Anterior cingulate cortex (tissue), 58 donors: ENCODE data around the gene FILIP1L.

Experiments used
- DNase-seq, 58 donors: peaks; one replicate each; lab custom pipeline; 2025; lab: John Stamatoyannopoulos, UW

Gene FILIP1L

DNA sequence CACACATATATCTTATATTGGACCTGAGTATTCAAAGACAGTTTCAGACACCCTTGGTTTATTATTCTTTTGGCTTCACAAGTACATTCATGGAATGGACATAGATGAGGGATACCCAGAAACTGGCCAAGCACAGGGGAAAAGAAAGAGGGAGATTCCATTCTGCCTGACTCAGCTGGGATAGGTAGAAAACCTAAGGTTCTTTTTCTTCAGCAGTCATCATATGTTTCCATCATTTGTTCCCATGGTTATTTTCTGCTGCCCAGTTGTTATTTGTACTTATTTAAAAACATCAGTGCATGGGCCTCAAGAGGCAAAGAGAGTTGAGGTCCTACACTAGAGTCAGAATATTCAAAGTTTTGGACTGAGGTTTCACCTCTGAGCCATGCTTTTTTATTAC, 91.8 kb downstream of the FILIP1L start:
- DNase-seq, result no peak

DNA sequence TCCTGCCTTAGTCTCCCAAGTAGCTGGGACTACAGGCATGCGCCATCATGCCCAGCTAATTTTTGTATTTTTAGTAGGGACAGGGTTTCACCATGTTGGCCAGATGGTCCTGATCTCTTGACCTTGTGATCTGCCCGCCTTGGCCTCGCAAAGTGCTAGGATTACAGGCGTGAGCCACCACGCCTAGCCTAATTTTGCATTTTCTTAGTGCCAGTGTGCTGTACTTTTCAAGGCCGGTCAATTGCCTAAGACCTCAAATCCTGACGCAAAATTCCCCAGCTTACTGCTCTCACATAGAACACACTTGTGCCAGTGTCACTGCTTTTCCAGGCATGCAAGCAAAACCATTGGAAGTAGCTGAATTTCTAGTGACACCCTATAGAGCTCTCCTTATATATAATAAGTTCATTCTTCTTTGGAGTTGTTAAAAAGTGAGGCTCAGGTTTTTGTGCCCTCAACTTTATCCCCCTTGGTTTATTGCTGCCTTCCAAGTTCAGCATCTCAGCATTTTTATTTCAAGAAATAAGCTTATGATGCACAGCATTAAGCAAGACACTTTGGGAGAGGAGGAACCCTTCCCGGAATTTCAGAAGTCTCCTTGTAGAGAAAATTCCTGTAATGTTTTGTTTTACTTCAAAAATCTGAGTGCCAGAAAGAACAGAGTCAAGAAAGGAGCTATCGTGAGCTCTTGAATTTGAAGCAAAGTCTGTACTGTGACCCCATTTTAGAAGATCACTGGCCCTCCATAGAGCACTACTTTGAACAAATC, 93.2 kb downstream of the FILIP1L start:
- no peak for DNase-seq

DNA sequence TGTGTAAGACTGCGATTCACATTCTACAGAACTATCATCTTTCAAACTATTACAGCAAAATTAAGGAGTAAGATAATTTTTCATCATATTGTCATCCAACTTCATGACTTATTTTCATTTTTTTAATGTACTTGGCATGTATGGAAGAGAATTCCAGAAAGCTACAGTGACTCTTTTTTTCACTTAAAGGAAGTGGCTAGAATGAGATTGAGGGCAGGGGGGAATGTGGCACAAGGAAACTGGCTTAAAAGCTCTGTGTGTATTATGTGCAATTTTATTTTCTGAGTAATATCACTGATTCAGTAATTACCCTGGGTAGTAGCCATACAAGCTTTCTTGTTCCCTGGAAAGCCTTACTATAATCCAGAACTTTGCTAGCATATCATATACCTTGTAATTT, 94.6 kb downstream of the FILIP1L start:
- no peak for DNase-seq

DNA sequence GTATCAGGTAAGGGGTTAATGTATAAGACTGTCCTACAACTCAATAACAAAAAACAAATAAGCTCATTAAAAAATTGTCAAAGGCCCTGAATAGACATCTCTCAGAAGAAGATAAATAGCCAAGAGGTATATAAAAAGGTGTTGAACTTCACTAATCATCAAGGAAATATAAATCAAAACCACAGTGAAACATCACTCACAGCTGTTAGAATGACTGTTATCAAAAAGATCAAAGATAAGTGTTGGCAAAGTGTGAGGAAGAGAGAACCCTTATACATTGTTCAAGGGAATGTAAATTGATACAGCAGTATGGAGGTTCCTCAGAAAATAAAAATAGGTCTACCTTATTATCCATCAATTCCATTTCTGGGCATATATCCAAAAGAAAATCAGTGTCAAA, 95.5 kb downstream of the FILIP1L start:
- DNase-seq, result no peak

DNA sequence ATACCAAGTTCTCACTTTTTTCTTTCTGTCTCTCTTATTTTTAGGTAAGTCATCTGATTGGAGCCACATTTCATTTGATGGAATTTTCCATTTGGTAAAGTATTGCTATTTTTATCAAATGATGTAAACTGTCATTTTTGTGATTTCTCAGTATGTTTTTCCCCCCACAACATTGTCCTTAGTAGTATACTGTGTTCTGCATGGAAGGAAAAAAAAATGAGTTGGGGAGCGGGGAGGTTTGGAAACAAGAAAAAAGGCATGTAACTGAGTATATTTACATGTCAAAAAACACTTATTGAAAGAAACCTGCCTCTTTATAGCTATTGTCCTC, 104.2 kb downstream of the FILIP1L start:
- no peak for DNase-seq

DNA sequence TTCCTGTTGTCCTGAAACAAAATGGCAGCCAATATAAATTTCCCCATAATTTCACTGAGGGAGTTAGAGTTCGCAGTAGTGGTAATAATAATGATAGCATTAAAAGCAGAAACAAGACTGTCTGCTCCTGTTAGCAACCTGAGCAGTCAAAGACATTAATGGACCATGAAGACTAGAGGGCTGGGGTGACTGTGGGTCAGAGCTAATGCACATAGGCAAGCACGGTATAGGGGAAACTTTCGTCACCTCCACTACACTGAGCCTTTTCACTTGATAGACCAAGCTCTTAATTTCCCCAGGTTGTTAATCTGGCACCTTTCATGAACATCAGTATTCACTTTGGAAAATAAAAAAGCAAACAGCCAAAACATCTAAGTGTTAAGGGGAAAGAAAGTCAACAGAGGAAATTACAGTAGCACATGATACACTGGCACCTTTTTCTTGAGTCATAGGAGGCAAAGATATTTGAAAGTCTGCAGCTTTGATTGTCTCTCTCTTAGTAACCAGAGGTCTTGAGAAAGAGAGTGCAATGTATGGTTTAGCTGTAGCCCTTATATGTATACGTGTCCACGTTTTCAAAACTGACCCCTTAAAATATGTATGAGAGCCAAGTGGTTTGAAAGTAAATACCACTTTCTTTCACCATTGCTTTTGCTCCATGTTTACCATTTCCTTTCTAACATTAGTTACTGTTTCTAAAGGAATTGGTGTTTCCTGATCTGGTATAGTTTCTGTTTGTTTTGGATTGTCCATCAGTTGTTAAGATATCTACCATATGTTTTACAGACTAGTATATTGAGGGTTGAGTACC, 104.8 kb downstream of the FILIP1L start:
- DNase-seq, result no peak

DNA sequence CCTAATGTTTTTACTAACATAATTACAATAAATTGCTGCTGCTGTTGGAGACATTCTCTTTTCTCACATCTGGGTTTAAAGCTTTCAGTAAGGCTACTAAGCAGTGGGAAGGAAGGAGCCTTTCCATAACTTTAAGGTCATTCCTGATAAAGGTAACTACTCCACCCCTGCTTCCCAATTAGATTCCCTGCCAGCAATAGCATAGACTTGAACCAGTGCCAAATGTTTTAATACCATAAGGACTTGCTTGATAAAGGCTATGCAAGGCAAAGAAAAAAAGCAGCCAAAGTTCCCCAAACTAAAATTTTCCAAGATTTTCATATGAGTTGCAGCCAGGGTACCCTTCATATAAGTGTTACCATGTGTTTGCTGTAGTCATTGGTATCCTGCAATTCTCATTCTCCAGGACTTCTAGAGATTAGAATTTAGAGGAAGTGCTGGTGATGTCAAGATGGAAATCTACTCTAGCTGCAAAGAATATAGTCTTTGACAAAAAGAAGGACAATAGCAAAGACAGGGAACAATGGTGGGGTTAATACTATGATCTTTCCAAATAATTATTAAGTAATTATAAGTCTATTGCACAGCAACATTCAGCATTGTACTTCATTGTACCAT, 106.1 kb downstream of the FILIP1L start:
- DNase-seq, result no peak

DNA sequence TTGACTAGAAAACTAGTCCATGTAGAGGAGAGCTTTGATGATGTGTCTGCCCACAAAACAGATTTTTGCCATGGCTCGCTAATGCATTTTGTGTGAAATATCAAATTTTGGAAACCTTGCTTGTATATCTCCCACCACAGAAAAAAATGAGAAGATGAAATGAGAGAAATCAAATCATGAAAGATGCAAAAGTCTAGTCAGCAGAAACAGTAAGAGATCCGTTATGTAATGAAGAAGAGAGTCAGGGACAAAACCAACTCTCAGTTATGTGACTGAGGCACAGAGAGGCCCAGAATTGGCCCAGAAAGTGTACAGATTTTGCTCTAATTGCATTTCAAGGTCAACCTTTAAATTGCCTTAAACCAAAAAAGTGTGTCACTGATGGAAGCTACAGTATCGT, 107.0 kb downstream of the FILIP1L start:
- no peak for DNase-seq

DNA sequence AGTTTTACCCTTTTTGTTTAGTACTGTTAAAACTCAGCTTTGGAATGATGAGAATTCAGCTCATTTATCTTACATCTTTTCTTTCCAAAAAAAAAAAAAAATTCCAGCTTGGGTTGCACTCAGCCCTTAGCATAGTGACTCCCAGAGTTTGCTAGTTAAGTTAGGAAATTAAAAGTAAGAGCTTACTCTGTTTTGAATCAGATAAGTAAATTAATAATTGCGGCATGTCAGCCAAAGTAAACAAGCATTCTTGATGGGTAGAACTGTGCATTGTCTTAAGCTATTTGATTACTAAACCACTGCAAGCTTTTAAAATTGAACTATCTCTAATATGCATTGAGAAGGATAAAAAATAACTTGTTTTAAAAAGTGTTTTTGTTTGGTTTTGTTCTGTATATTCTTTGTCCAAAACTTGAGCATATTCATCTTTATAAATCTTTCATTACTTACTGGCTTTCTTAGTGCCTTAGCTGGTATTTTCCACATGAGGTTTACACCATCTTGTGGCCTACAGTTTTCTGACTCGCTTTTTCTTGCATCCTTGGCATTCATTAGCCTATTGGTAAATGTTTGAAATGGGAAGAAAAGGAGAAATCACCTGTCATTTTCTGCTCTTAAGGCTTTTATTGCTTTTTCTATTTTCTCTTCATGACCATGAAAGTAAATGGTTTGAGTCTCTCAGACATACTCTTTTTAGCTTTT, 107.6 kb downstream of the FILIP1L start:
- DNase-seq, result no peak

DNA sequence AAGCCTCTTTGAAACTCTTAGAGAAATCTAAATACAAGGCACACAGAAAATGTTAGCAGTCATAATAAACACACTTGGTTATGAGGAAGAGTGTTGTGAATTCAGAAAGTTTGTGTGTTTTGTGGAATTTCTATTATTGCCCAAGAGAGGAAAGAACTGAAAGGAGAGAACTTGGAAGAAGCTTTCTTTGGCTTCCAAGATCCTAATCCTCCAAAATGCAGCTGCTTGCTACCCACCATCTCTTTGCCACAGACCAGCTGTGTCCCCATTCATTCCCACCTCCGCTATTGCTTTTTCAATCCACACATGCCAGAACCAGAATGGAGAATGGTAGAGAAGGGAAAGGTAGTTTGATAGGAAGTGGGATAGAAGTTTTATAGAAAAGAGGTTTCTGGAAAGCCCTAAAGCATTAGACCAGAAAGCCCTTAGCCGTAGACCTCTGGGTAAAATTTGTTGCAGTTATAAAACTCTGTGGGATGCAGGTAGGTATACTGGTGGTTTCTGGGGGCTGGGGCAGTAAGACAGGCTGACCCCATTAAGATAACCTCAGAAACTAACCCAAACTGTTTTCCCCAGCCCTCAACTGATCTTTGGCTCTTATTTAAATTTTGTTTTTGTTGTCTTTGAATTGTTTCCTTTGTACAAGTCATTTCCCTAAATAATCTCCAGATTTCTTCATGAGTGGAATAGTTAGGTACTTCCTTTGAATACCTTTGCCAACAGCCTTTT, 108.5 kb downstream of the FILIP1L start:
- DNase-seq, result no peak

DNA sequence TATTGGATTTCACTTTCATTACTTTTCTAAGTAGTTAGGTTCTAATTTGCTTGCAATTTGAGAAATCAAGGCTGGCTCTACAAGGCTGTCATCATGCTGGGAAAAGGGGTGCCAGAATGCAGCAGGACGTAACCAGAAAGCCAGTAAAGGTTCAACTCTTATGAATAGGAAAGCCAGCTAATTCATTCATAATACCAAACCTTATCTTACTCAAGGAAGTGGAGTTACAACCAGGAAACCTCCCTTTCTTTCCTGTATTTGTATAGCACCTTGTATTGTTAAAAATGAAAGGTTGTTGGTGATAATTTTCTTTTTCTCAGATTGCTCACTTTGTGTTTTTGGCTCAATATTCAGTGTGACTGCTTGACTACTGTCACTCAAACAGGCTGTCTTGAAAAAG, 109.4 kb downstream of the FILIP1L start:
- DNase-seq, result no peak

DNA sequence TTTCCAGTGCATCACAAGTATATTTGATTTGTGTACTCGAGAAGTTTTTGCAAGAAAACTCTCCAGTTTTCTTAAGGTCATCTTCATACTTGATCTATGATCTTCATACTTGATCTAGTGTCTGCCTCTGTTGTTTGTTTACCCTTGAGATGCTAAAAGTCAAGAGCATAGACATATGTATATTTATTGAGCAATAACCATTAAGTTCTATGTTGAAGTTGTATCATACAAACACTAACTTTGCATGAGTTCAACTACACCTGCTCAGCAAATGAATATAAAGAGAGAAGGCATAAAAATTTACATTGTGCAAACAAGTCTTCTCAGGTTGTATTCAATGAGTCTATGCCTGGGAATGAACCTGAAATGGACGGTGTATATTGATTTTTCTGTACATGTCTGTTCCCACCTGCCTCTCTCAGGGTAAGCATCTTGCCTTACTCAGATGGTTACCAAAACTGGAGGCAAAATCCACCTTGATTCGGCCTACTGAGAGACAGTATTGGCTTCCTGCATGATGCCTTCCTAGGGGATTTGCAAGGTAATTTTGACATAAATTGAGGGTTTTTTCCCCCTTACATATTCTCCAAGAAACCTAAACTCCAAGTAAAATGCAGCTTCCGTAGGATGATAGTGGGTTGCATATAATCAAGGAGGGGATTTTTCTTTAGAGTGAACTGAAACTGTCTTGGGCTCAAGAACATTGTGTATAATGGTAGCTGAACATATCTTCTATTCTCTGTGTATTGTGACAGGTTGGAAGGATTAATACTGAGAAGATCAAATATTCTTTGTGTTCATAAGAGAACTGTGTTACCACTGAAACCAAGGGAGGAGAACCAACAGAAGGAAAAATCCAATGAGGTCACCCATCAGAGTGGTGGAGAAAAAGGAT, 110.4 kb downstream of the FILIP1L start:
- DNase-seq, result no peak

DNA sequence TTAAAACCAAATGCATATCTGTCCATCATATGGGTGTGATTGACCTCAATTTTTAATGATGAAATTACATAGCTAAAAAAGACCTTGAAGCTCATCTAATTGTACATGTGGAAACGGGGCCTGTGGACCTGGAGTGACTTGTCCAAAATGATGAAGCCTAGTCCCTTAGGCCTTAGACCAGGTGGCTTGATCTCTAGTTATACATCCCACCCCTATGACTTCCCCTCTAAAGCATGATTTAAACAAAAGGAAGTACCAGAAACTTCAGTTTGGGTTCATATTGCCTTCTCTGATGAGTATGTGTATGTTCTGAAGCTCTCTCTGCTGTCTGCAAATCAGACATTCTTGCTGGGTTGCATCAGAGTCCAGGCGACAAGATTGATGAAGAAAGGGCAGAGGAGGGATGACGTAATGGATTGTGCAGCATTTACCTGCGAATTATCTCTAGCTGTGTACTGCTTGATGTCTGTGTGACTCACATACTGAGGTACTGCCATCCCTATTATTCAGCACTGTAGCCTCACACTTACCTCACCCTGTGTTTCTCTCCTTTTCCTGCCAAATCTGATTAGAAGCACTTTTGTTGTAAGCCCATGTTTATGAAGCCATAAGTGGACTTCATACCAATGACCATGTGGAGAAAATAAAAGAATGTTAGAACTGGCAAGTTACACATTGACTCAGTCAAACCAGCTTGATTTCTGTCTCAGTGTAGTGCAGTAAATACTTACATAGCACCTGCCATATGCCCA, 111.5 kb downstream of the FILIP1L start:
- no peak for DNase-seq

DNA sequence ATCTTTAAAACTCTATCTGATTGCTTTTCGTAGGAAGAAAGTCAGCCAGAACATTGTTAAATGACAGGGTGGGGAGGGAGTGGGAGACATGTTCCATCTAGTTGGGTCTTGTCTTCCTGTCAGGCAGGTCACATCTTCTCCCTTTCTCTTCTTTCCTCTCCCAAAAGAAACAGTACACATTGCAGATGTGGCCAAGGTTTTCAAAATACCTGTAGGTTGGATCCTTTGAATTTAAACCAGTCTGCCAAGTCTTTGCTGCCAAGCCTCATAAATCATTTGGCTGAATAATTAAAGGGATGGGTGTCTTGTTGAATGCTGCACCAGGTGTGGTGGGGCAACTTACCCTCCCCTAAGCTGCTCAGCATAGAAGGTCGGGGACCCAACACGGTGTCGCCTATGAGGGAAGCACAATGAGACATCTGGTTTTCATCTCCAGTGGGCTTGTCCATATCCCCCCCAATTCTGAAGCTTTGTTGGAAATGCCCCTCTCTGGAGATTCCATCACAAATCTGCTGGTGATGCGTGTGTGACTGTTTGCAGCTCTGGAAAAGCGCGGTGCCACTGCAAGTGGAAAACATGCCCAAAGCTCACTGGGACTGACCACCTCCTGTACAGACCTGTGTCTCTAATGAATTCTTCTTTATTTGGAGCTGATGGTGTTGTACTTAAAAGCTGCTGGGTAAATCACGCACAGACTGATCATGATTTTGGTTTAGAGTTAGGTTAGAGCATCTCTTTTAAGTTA, 112.6 kb downstream of the FILIP1L start:
- no peak for DNase-seq

DNA sequence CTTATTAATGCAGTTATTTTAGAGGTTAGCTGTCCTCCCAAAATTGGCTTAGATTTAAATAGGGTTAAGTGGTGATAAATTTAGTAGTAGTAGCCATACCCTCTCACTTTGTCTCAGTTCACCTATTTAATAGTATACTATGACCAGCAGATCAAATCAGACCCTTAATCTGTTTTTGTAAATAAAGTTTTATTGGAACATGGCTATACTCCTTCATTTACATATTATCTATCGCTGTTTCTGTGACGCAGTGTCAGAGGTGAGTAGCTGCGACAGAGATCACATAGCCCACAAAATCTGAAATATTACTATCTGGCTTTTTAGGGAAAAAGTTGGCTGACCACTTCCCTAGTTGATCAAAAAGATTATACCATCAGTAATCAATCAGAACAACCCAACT, 113.2 kb downstream of the FILIP1L start:
- no peak for DNase-seq

DNA sequence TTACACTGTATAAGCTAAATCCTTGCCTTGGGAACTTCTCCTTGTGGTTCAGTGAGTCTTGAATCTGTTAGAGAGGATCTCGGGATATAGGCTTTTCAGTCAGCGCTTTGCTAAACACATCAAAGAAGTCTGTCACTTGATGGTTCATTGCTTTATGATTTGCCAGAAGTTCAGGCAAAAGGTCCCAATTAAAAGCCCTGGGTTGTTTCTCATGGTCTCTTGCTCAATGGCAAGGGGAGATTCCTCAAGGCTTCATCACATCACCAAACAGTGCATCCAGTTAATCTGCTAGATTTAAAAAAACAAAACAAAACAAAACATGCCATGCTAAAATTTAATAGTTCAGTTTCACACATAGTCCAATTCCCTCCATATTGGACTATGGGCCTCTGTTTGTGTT, 114.8 kb downstream of the FILIP1L start:
- DNase-seq, result no peak

DNA sequence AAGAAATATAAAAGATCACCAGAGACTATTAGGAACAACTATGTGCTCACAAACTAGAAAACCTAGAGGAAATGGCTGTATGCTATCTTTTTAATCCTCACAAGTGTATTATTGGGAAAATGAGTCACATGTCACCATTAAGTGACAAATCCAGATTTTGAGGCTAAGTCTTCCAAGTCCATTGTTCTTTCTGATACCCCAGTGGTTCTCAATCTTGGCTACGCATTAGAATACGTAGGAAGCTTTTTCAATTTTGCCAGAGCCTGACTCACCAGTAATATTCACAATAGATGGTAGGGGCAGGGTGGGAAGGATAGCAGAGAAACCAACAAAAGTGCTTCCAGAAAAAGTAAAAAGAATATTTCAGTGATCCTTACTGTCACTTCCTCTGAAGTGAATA, 117.0 kb downstream of the FILIP1L start:
- no peak for DNase-seq

DNA sequence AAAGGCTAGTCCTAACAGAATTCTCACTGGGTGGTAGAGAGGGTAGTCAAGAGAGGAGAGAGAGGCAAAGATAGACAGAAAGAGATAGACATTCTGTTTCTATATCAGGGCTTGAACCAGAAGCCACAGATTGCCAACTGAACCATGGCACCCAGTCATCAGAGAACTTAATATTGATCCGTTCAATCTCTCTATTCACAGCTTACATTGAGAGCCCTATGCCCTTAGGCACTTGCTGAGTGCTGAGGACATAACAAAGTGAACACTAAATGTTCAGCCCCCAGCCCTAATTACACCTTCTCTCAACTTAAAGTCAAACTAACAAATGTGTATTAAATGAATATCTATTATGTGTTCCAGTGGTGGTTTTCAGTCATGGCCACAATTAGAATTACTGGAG, 124.1 kb downstream of the FILIP1L start:
- DNase-seq, result no peak
